CD4-positive, alpha-beta T cell treated with Interleukin-15 for 4 hours (primary cell): ENCODE measurements around the gene SHOC1.
"Not testable (repeated sequence)": the region's sequence is repeated elsewhere in the genome, so short reads cannot be mapped to it uniquely, and the experiment has no call there.

ENCODE experiments used
- DNase-seq: peaks from one replicate; pipeline ENCODE4 v3.0.0-alpha.2; 2020; ENCODE audit warnings: low spot score

SHOC1 gene

GRCh38 chr9:111805262-111805661, 10.5 kb upstream of the SHOC1 start:
- no peak for DNase-seq

GRCh38 chr9:111804636-111805035, 9.9 kb upstream of the SHOC1 start:
- DNase-seq: no peak

- DNase-seq: no peak
These were observed 9.2 kb upstream of the SHOC1 start for GRCh38 chr9:111803924-111804323.

DNA sequence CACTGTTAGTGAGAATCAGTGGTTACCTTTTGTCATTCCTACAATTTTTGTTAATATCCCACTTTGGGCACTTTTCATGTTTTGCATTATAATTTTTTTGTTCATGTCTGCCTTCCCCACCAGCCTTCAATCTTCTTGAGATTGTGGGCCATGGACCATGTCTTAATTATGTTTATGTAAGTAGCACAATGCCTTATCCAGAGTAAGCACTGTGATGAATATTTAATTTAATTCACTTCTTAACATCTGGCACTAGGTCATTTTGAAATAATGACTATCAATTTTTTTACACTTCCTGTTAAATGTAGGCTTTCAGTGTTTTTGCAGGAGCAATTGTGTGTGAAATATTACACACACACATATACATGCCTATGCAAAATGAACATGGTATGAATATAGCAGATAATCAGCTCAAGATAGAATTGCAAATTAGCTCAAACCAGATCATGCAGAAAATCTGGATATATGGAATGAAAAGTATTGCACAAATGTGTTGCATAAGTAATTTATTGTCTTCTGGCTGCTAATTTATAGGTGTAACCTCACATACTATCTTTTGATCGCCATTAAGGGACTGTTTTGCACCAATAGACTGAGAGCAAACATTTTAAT, 5.3 kb upstream of the SHOC1 start:
- DNase-seq: no peak

GRCh38 chr9:111799506-111799905, 4.8 kb upstream of the SHOC1 start:
- no peak for DNase-seq

GRCh38 chr9:111798786-111799185, 4.0 kb upstream of the SHOC1 start:
- DNase-seq: no peak

DNA sequence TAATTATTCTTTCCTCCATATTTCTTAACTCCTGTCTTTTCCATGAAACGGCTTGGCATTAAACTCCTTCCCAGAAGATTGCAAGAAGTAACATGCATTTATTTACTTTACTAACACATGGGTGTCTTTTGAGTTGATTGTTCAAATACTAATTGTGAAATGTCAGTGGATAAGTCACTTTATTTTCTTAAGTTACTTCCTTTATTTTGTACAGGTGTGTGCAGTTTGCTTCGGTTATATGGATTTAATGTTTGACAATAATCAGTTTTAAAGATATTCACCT, 761 bp upstream of the SHOC1 start:
- DNase-seq: no peak

- DNase-seq: not testable (repeated sequence)
These were observed 2.9 kb downstream of the SHOC1 start for GRCh38 chr9:111791821-111792220.

DNA sequence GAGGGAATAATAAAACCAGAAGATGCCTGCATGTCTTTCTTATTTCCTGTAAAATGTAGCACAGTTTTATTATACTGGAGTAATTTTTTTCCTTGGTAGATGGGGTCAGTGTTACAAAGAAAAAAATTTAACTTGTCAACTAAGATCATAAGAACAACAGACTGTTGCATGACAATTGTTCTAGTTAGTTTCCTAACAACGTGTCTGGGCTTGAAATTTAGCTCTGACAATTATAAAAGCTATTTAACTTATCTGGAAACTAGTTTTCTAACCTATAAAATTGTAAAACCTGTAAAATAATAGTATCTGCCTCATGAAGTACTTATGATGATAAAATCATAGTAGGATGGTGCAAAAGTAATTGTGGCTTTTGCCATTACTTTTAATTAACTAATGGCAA, 4.9 kb downstream of the SHOC1 start:
- DNase-seq: no peak

GRCh38 chr9:111783857-111784256, 10.9 kb downstream of the SHOC1 start:
- DNase-seq: no peak

DNA sequence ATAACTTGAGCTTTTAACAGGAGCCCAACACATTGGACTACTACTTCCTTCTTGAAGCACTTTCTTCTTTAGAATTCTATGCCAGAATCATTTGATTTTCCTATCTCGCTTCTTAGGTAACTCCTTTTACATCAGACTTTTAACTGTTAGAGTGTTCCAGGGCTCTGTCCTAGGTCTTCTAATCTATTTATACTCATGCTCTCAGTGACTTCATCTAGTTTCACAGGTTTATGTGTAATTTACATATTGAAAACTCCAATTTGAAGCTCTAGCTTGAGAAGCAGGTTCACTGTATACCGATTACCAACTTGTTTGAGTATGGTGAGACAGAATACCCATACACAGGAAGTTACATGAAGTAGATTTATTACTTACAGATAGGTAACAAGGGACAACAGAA, 11.3 kb downstream of the SHOC1 start:
- no peak for DNase-seq

DNA sequence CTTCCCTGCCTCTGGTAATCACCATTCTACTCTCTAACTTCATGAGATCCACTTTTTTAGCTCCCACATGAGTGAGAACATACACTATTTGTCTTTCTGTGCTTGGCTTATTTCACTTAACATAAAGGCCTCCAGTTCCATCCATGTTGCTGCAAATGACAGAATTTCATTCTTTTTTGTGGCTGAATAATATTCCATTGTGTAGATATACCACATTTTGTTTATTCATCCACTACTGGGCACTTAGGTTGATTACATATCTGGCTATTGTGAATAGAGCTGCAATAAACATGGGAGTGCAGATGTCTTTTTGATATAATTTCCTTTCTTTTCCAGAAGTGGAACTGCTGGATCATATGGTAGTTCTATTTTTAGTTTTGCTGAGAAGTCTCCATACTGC, 28.7 kb downstream of the SHOC1 start:
- DNase-seq: no peak

GRCh38 chr9:111762556-111762955, 32.2 kb downstream of the SHOC1 start:
- no peak for DNase-seq

DNA sequence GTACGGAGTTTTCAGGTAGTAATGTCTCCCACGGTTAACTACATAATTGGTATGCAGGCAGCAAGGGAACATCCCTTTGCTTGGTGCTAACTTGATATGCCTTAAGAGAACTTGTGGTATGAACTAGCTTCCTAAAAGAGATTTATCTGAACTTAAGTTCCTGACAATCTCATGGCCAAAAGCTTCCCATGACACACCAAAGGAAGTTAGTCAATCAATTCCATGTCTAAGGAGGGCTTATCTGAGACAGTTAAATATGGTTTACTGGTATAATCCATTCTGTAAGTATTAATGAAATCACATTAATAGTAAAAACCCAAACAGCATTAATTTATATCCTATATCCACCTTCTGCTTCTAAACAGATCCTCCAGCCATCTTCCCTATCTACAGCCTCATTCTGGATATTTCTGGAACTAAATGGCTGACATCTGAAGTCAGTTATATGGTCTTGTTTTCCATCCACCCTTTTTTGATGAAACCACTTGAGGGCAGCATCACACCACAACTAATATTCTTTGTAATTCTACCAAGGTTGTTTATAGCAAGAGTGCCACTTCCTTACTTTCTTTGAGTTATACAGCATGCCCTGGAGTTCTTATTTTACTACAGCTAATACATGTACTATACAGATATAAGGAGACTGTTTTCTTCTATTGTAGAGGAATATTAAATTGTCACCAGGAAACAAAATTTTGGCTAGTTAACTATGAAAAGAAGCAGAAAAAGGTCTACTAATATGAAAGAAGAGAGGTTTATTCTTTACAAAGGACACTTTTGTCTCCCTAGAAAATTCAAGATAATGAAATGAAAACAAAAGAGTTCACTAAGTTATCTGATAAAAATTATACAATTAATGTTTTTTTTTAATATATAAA, 34.7 kb downstream of the SHOC1 start:
- DNase-seq: peak; percentile 72

- no peak for DNase-seq
These were observed 39.9 kb downstream of the SHOC1 start for GRCh38 chr9:111754800-111755199.

DNA sequence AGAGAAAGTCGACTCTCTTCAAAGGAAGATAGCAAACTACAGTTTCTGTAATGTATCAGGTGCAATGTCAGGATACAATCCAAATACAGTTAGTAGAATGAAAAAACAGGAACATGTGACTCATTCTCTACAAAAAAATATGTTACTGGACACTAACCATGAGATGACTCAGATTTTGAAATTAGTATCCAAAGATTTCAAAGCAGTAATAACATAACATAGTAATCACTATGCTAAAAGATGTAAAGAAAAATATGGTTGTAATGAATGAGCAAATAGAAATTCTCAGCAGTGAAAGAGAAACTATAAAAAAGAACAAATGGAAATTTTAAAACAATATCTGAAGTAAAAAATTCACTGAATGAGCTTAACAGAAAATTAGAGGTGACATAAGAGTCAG, 42.3 kb downstream of the SHOC1 start:
- DNase-seq: no peak
